Mucosa of descending colon (tissue), 3 donors: Measurements from ENCODE around the gene CHD5. TPM values are rescaled to one million over a fixed set of nuclear protein-coding genes. Genes with fewer than 3 reads are reported as not detected.
A peak's percentile ranks its signal among the peaks of the same experiment; 100 is the strongest.

Experiments
- ATAC-seq: fragments of 200-7000 bp; cut with Tn5 transposase; one replicate; pipeline ENCODE4 v1.9.1; 2020; ENCODE audit warnings: mild to moderate bottlenecking, moderate library complexity
- DNase-seq, 3 donors: peaks; one replicate each; pipeline ENCODE4 v3.0.0-alpha.2; 2020
- H3K36me3 ChIP-seq: fragments of 200-600 bp; one replicate; pipeline ENCODE4 v1.8.0; 2021; ENCODE audit warnings: low read depth, mild to moderate bottlenecking
- H3K4me1 ChIP-seq: fragments of 200-600 bp; one replicate; pipeline ENCODE4 v1.8.0; 2021; ENCODE audit warnings: low read depth, mild to moderate bottlenecking
- H3K4me3 ChIP-seq: fragments of 200-600 bp; one replicate; pipeline ENCODE4 v1.8.0; 2021; ENCODE audit warnings: mild to moderate bottlenecking
- H3K9me3 ChIP-seq: fragments of 200-600 bp; one replicate; pipeline ENCODE4 v1.8.0; 2021; ENCODE audit warnings: mild to moderate bottlenecking
- CTCF ChIP-seq: fragments of 200-600 bp; IDR thresholded peaks from one replicate; pipeline ENCODE4 v1.8.0; 2022; ENCODE audit warnings: antibody characterized with exemption, mild to moderate bottlenecking
- intact Hi-C, 2 donors: fragments of 100-400 bp; cut with DNase I in 1 of 2; cut with micrococcal nuclease in 1 of 2; formaldehyde crosslinking; loops; one replicate each; pipeline versions ENCODE4 v1.11.0 to v1.11.1; 2022; cut with DNase I, micrococcal nuclease
- total RNA-seq, 3 donors: library from RNA; stranded (reverse); fragmentation: NEBNext Ultra II Directional in 2 of 3; extraction: Animal tissue kit (Norgen Biotek cat#: 25700) in 2 of 3; gene quantifications; one replicate each; pipeline versions ENCODE4 v1.2.1 to v1.2.4, GENCODE V29; 2021 to 2023
- donor health status: DM: no; HTN: no; CAD: no; lungs with moderate emphysema.
- donor health status: DM: no; HTN: no; CAD: no.
- donor health status: DM: no; HTN: yes; CAD: no.

CHD5 gene
- total RNA-seq, 3 donors from 2014 or later, result 0.17 to 2.1 (median 0.22) TPM

- no peak overlapping the region for H3K4me3 ChIP-seq
- ATAC-seq (no peak), DNase-seq (no peak)
- TF ChIP-seq CTCF, result no peak
- H3K9me3 ChIP-seq, result no peaks in the 10 kb centered on the region
- H3K4me1 ChIP-seq, result peaks cover 3% of the 10 kb centered on the region
- H3K36me3 ChIP-seq, result no peaks in the 10 kb centered on the region
- intact Hi-C loops, result no loop called here
These were observed 30.5 kb downstream of the CHD5 start for GRCh38 chr1:6149597-6149996.

- no peaks in the 10 kb centered on the region for H3K9me3 ChIP-seq
- no peak overlapping the region for H3K4me3 ChIP-seq
- intact Hi-C loops, result no loop called here
- TF ChIP-seq CTCF, result no peak
- peaks cover 3% of the 10 kb centered on the region for H3K4me1 ChIP-seq
- ATAC-seq (peak; percentile 91), DNase-seq (peak; percentile 68 to 79 (median 70))
- H3K36me3 ChIP-seq, result no peaks in the 10 kb centered on the region
These were observed 31.5 kb downstream of the CHD5 start for GRCh38 chr1:6148497-6149241.

GRCh38 chr1:6145864-6146410, 34.2 kb downstream of the CHD5 start:
- DNase-seq, result no peak
- TF ChIP-seq CTCF, result no peak

GRCh38 chr1:6145396-6145750, 34.7 kb downstream of the CHD5 start:
- DNase-seq (no peak), ATAC-seq (no peak)
- Histone ChIP-seq H3K36me3 (no peaks in the 10 kb centered on the region), H3K9me3 (no peaks in the 10 kb centered on the region), H3K4me3 (no peak overlapping the region), H3K4me1 (peaks cover 3% of the 10 kb centered on the region)
- intact Hi-C loops, result no loop called here
- TF ChIP-seq CTCF, result no peak

More at GRCh38 chr1:6145864-6146410, 34.2 kb downstream of the CHD5 start:
- intact Hi-C loops, result no loop called here
- Histone ChIP-seq H3K9me3 (no peaks in the 10 kb centered on the region), H3K4me1 (peaks cover 3% of the 10 kb centered on the region), H3K4me3 (no peak overlapping the region), H3K36me3 (no peaks in the 10 kb centered on the region)
- no peak for ATAC-seq

- Histone ChIP-seq H3K36me3 (no peaks in the 10 kb centered on the region), H3K9me3 (no peaks in the 10 kb centered on the region), H3K4me3 (no peak overlapping the region), H3K4me1 (peaks cover 3% of the 10 kb centered on the region)
- intact Hi-C loops, result no loop called here
- ATAC-seq (no peak), DNase-seq (no peak)
- no peak for TF ChIP-seq CTCF
These were observed 35.3 kb downstream of the CHD5 start for GRCh38 chr1:6144647-6145395.
